ENCODE results near the gene MAML3. TPM values are rescaled to one million over a fixed set of nuclear protein-coding genes. Genes with fewer than 3 reads are reported as not detected.

MAML3 gene
- total RNA-seq, 2 donors from 2014 or later: 29.2 to 32.2 TPM

GRCh38 chr4:139919521-139919920, 234.5 kb downstream of the MAML3 start:
- Histone ChIP-seq H3K27me3 (ENCODE audit: control insufficient read depth, insufficient read depth, low read length, poor library complexity, severe bottlenecking) (no peaks in the 10 kb centered on the region), H3K27ac (ENCODE audit: low read depth, low read length) (no peak overlapping the region), H3K4me3 (ENCODE audit: low read length) (no peak overlapping the region), H3K4me1 (ENCODE audit: control insufficient read depth, insufficient read depth, low read length) (peaks cover 20% of the 10 kb centered on the region), H3K9ac (ENCODE audit: extremely low read depth, low read length, poor library complexity, severe bottlenecking) (no peak overlapping the region), H3K36me3 (ENCODE audit: control insufficient read depth, insufficient read depth, low read length) (no peaks in the 10 kb centered on the region), H3K9me3 (ENCODE audit: control insufficient read depth, low read length) (no peaks in the 10 kb centered on the region)
- DNase-seq: no peak
- 33 to 58% methylated on average over 1 to 3 of the region's 3 CpGs for WGBS, 2 experiments (ENCODE audit: insufficient coverage in 1 of 2, insufficient read length in 1 of 2)
- H3K4me1 Mint-ChIP-seq: peaks cover 45% of the 10 kb centered on the region
- no peaks in the 10 kb centered on the region for H3K27me3 Mint-ChIP-seq (ENCODE audit: insufficient read depth)
- no peaks in the 10 kb centered on the region for H3K36me3 Mint-ChIP-seq (ENCODE audit: low read depth)
- H3K4me3 Mint-ChIP-seq: no peak overlapping the region
- H3K27ac Mint-ChIP-seq: no peak overlapping the region
- no peaks in the 10 kb centered on the region for H3K9me3 Mint-ChIP-seq
- no peak for TF ChIP-seq CTCF (conservative IDR thresholded peaks at IDR 0.05)

DNA sequence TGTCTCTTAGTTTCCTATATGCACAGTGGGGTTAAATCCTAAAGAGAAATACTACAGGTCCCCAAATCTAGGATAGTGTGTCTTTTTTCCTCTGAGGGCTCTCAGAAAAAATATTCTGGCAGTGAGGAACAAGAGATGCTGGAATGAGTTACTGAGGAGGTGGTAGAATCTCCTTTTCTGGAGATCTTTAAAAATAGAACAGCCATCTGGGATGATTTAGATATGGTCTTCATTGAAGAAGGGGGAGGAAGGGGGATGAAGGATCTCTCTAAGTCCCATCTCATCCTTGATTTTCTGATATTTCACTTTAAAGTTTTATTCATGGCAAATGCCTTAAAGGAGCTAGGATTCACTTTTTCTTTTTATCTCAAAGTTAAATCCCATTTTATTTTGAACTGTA, 235.0 kb downstream of the MAML3 start:
- Mint-ChIP-seq H3K27ac (no peak overlapping the region), H3K4me1 (peaks cover 44% of the 10 kb centered on the region), H3K4me3 (no peak overlapping the region), H3K27me3 (ENCODE audit: insufficient read depth) (no peaks in the 10 kb centered on the region), H3K36me3 (ENCODE audit: low read depth) (no peaks in the 10 kb centered on the region), H3K9me3 (no peaks in the 10 kb centered on the region)
- no peak overlapping the region for H3K27ac ChIP-seq (ENCODE audit: low read depth, low read length)
- no peaks in the 10 kb centered on the region for H3K9me3 ChIP-seq (ENCODE audit: control insufficient read depth, low read length)
- H3K9ac ChIP-seq (ENCODE audit: extremely low read depth, low read length, poor library complexity, severe bottlenecking): no peak overlapping the region
- H3K27me3 ChIP-seq (ENCODE audit: control insufficient read depth, insufficient read depth, low read length, poor library complexity, severe bottlenecking): no peaks in the 10 kb centered on the region
- H3K4me3 ChIP-seq (ENCODE audit: low read length): no peak overlapping the region
- H3K36me3 ChIP-seq (ENCODE audit: control insufficient read depth, insufficient read depth, low read length): no peaks in the 10 kb centered on the region
- H3K4me1 ChIP-seq (ENCODE audit: control insufficient read depth, insufficient read depth, low read length): peaks cover 20% of the 10 kb centered on the region
- no peak for DNase-seq
- no peak for TF ChIP-seq CTCF (conservative IDR thresholded peaks at IDR 0.05)

DNA sequence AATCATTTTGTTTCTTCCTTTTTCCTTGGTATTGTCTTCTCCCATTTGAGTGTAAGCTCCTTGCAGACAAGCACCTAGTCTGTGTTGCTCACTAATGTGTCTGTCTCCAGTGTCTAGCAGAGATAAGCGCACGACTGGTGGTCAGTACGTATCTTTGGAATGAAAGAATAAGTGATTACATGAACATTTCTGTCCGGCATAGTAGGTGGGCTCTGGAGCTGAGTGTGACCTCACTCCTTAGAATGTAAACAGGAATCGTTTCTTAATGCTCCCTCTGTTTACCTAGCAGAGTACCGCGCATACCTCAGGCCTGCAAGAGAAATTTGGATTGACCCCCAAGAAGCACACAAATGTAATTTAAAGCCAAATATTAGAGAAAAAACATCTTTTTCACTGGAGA, 235.4 kb downstream of the MAML3 start:
- peaks cover 40% of the 10 kb centered on the region for H3K4me1 Mint-ChIP-seq
- WGBS, 2 experiments (ENCODE audit: insufficient coverage in 1 of 2, insufficient read length in 1 of 2): 93 to 100% methylated on average over 4 to 7 of the region's 7 CpGs
- TF ChIP-seq CTCF (conservative IDR thresholded peaks at IDR 0.05): no peak

More for the DNA sequence above, 235.4 kb downstream of the MAML3 start:
- Mint-ChIP-seq H3K4me3 (no peak overlapping the region), H3K9me3 (no peaks in the 10 kb centered on the region), H3K27me3 (ENCODE audit: insufficient read depth) (no peaks in the 10 kb centered on the region), H3K27ac (no peak overlapping the region), H3K36me3 (ENCODE audit: low read depth) (no peaks in the 10 kb centered on the region)
- Histone ChIP-seq H3K27me3 (ENCODE audit: control insufficient read depth, insufficient read depth, low read length, poor library complexity, severe bottlenecking) (no peaks in the 10 kb centered on the region), H3K36me3 (ENCODE audit: control insufficient read depth, insufficient read depth, low read length) (no peaks in the 10 kb centered on the region), H3K4me1 (ENCODE audit: control insufficient read depth, insufficient read depth, low read length) (peaks cover 20% of the 10 kb centered on the region), H3K27ac (ENCODE audit: low read depth, low read length) (no peak overlapping the region), H3K9me3 (ENCODE audit: control insufficient read depth, low read length) (no peaks in the 10 kb centered on the region), H3K4me3 (ENCODE audit: low read length) (no peak overlapping the region), H3K9ac (ENCODE audit: extremely low read depth, low read length, poor library complexity, severe bottlenecking) (no peak overlapping the region)
- no peak for DNase-seq
